Transverse colon (tissue), 4 donors: ENCODE data around the gene NID1.

Experiments
- CTCF ChIP-seq, 5 experiments: fragments of 200-600 bp in 3 of 5; fragments of 450-650 bp in 2 of 5; sonication (generic) in 3 of 5; IDR thresholded peaks; 1 replicate in 2 of 5; 2 replicates in 3 of 5; pipeline ENCODE4 v1.5.1; 2016 to 2017; ENCODE audit warnings: antibody characterized with exemption in 5 of 5, inconsistent platforms in 3 of 5, mild to moderate bottlenecking in 2 of 5, moderate library complexity in 1 of 5
- POLR2A ChIP-seq: fragments of 450-650 bp; IDR thresholded peaks from one replicate; pipeline ENCODE4 v1.6.1; 2016; ENCODE audit warnings: antibody characterized with exemption, mild to moderate bottlenecking, moderate library complexity
- POLR2AphosphoS5 ChIP-seq, 3 donors: sonication (generic); formaldehyde crosslinking; IDR thresholded peaks; one replicate each; pipeline ENCODE4 v1.6.1; 2016; ENCODE audit warnings: antibody characterized with exemption in 3 of 3

DNA sequence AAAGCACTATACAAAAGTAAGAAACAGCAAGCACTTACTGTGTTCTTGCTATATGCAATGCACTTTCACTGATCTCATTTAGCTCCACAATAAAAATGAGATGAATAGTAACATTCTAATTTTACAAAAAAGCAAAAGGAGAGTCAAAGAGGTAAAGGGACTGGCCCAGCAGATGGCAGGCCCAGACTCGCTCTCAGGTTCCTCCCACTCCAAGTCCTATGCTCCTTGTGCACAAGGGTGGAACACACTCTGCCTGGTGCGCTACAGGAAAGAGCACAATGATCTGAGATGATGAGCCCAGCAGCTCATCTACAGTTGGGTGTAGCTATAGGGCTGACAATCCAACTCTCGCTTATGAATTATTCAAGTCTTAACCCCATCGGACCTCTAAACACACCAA, 104.1 kb downstream of the NID1 start:
- TF ChIP-seq CTCF (IDR thresholded peaks at IDR 0.05): no peak
- no peak for TF ChIP-seq POLR2AphosphoS5 (IDR thresholded peaks at IDR 0.05)
- TF ChIP-seq POLR2A: no peak
